A549 treated with dexamethasone at 1 μM for 4 hours (cell line): ENCODE measurements around the gene SLC22A16. TPM values are rescaled to one million over a fixed set of nuclear protein-coding genes. Genes with fewer than 3 reads are reported as not detected.

ENCODE experiments used
- total RNA-seq: library from RNA; stranded (reverse); fragments of 200-300 nt; extraction: Qiagen RNA extraction; gene quantifications from 5 replicates; pipeline ENCODE4 v1.2.3, GENCODE V29; 2022

SLC22A16 gene
- not detected in 5 replicates for total RNA-seq

DNA sequence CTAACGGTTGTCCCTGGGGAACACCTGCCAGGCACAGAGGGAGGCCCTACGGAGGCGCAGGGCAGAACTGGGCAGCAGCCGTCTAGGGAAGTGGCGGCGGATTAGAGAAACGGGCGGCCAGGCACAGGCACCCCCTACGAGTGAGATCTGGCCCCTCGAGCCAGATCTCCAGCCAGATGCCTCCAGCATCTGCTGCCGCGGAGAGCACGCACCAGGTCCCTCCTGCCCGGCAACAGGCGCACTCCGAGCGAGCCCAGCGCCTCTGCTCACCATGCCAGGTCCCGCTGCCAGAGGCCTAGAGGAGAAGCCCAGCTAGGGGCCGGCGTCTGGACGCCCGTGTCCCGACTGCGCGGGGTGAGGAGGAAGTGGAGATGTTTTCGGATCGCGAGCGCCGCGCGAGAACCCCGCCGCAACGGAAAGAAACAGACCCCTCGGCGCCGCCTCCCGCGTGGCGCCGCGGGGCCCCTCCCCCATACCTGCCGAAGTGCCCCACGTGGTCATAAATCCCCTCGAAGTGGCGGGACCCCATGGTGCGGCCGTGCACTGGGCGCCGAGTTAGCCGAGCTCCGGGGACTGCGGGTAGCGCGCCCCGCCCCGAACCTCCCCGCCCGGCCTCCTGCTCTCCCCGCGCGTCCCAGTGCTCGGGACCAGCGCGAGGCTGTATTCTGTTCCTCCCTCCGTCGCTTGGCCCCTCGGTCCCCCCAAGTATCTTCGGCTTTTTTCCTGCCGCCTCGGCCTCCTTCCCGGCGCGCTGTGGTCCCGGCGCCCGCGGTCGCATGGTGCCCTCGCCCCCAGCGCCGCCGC lies at the start of gene SLC22A16:
Gene SLC22A16 (minus strand): TSS at position 568 of the 804 bp plus-strand sequence. CDS start 39 bp downstream, at position 529.

DNA sequence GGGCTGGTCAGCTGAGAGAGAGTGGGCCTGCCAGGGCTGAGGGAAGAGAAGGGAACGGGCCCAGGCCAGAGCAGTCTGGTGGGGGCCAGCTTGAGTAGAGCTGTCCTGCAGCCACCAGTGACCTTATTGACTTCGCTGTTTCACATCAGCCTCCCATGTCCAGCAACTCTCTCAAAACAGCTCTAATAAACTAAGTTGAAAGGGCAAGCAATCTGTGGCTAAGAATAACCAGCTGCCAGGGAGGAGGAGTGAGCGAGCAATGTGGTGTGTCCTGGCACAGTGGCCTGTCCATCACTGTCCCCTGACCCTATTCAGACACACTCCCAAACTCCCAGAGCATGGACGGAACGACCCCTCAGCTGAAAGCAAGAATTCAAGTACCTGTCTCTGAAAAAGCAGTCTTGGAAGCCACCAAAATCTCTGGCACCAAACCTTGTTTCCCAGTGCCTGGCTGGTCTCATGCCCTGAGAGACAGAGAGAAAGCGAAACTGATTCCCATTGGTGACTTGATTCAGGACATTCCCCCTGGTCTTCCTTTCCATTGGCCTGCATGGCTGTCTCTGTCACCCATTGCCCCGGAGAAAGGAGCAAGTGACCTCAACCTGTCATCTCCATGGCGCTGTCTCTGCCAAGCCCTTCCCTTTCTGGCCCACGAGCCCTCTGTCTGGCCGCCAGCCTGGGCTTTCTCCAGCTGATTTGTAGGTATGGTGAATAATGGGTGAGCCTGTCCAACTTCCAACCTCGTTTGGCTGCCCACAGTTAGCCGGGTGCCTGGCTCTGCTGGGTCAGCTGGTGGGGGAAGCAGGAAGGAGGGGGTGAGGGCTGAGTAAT lies 61.1 kb downstream of the SLC22A16 start, which contains the start of gene DDO:
Gene DDO (minus strand): TSS at position 490 of the 831 bp plus-strand sequence. CDS start 2,113 bp downstream, outside the sequence.

Other genes starting within 250 kb of the SLC22A16 start
- gene METTL24, start 118.3 kb downstream of the SLC22A16 start, total RNA-seq = not detected in 5 replicates
- gene DDO, start 61.0 kb downstream of the SLC22A16 start, total RNA-seq = 0.06 to 0.15 TPM (median 0.09 TPM) in 5 replicates